ENCODE measurements around the gene PCBD1.

PCBD1 gene

GRCh38 chr10:70890917-70891431, 2.6 kb upstream of the PCBD1 start:
- intact Hi-C loops (cut with DNase I; ENCODE audit: low total_unique reads): no loop called here
- no peak overlapping the region for H3K27ac ChIP-seq
- no peaks in the 10 kb centered on the region for H3K27me3 ChIP-seq
- TF ChIP-seq CTCF (IDR thresholded peaks at IDR 0.05): no peak
- no peak for DNase-seq
- H3K36me3 ChIP-seq: no peaks in the 10 kb centered on the region
- peaks cover 0 to 15% (median 8%) of the 10 kb centered on the region in 4 donors for H3K4me1 ChIP-seq
- no peaks in the 10 kb centered on the region for H3K9me3 ChIP-seq
- H3K4me3 ChIP-seq: no peak overlapping the region

GRCh38 chr10:70889291-70889690, 926 bp upstream of the PCBD1 start:
- H3K27me3 ChIP-seq: no peaks in the 10 kb centered on the region
- H3K4me1 ChIP-seq: peaks cover 0 to 15% (median 8%) of the 10 kb centered on the region in 4 donors
- TF ChIP-seq CTCF (IDR thresholded peaks at IDR 0.05): no peak
- intact Hi-C loops (cut with DNase I; ENCODE audit: low total_unique reads): no loop called here
- peak overlapping the region in 1 of 2 donors; percentile 99 for H3K27ac ChIP-seq
- no peaks in the 10 kb centered on the region for H3K9me3 ChIP-seq
- no peak overlapping the region for H3K4me3 ChIP-seq
- no peak for DNase-seq
- peaks cover 0 to 15% (median 12%) of the 10 kb centered on the region in 3 donors for H3K36me3 ChIP-seq

DNA sequence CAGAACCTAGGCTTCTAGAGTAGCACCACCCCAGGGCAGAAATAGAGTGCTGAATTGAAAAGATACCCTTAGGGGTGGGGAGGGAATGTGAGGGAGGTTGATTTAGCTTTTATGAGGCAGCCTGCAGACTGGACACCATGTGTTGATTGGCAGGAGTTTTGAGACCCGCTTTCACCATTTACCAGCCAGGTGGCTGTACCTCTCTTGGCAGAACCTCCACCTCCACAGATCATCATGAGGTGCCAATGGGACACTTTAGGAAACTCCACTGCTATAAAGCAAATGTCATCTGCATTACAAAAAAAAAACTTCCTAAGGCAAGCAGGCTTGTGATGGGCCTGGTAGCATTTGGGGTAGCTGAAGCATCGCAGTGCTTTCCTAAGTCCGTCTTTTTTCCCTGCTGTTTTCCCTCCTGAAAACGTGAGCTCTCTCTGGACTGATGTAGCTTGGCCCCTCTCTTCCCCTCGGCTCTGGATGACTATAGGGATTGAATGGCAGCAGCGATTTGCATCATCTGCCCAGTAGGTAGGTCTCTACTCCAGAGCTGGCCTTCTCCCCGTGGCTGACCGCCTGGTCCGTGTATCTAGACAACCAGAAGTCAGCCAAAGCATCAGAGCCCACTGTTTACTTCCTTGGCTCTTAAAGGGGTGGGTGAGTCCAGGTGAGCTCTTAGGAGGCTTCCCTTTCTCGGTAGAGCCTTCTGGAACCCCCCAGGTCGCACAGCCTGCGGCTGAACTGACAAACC, 1.3 kb downstream of the PCBD1 start:
- no peak for DNase-seq
- peaks cover 0 to 15% (median 8%) of the 10 kb centered on the region in 4 donors for H3K4me1 ChIP-seq
- peak overlapping the region; percentile 71 to 93 for H3K4me3 ChIP-seq
- H3K27ac ChIP-seq: peak overlapping the region; percentile 89 to 99
- H3K36me3 ChIP-seq: peaks cover 7 to 37% (median 21%) of the 10 kb centered on the region in 3 donors
- H3K27me3 ChIP-seq: no peaks in the 10 kb centered on the region
- no peaks in the 10 kb centered on the region for H3K9me3 ChIP-seq
- intact Hi-C loops (cut with DNase I; ENCODE audit: low total_unique reads): no loop called here
- TF ChIP-seq CTCF (IDR thresholded peaks at IDR 0.05): no peak

GRCh38 chr10:70885931-70886903, 2.1 kb downstream of the PCBD1 start:
- Histone ChIP-seq H3K27ac (peak overlapping the region in 1 of 2 donors; percentile 99), H3K36me3 (peaks cover 7 to 40% (median 21%) of the 10 kb centered on the region in 3 donors), H3K27me3 (no peaks in the 10 kb centered on the region), H3K9me3 (no peaks in the 10 kb centered on the region), H3K4me3 (no peak overlapping the region), H3K4me1 (peaks cover 0 to 15% (median 8%) of the 10 kb centered on the region in 4 donors)
- no peak for TF ChIP-seq CTCF (IDR thresholded peaks at IDR 0.05)
- DNase-seq: no peak
- intact Hi-C loops (cut with DNase I; ENCODE audit: low total_unique reads): no loop called here

- no peak overlapping the region for H3K27ac ChIP-seq
- no peak overlapping the region for H3K4me3 ChIP-seq
- no peak for TF ChIP-seq CTCF (IDR thresholded peaks at IDR 0.05)
- intact Hi-C loops (cut with DNase I; ENCODE audit: low total_unique reads): no loop called here
- peaks cover 7 to 40% (median 21%) of the 10 kb centered on the region in 3 donors for H3K36me3 ChIP-seq
- H3K9me3 ChIP-seq: no peaks in the 10 kb centered on the region
- H3K4me1 ChIP-seq: peaks cover 0 to 15% (median 8%) of the 10 kb centered on the region in 4 donors
- DNase-seq: no peak
- no peaks in the 10 kb centered on the region for H3K27me3 ChIP-seq
Observed at GRCh38 chr10:70885481-70885880, 2.9 kb downstream of the PCBD1 start.
